B cell (primary cell): ENCODE data around the gene KCNF1. TPM values are rescaled to one million over a fixed set of nuclear protein-coding genes. Genes with fewer than 3 reads are reported as not detected.

Experiments used
- ATAC-seq: fragments of 200-7000 bp; cut with Tn5 transposase; one replicate; pipeline ENCODE4 v1.10.0; 2021; ENCODE audit warnings: low read depth, mild to moderate bottlenecking, moderate number of reproducible peaks, moderate library complexity
- CTCF ChIA-PET: fragments of 350-600 bp; sonication (Branson Sonifier 250); formaldehyde crosslinking; loops from one replicate; lab custom pipeline; 2021; ENCODE audit warnings: antibody characterized with exemption, inconsistent platforms; lab: Charles Lee
- POLR2A ChIA-PET: fragments of 350-600 bp; sonication (Branson Sonifier 250); formaldehyde crosslinking; loops from one replicate; lab custom pipeline; 2021; ENCODE audit warnings: antibody characterized with exemption; lab: Charles Lee
- DNase-seq: peaks from one replicate; pipeline ENCODE4 v3.0.0; 2013
- H2AFZ ChIP-seq: 2 replicates; pipeline ENCODE4 v1.6.1; 2012; ENCODE audit warnings: mild to moderate bottlenecking, low read depth, low read length; ENCODE audit not compliant: insufficient read depth, poor library complexity, severe bottlenecking
- H3K27ac ChIP-seq, 2 donors: 1 replicate in 1 of 2; 2 replicates in 1 of 2; pipeline ENCODE4 v1.5.1; 2012 to 2013; ENCODE audit warnings: low read length in 2 of 2, mild to moderate bottlenecking in 2 of 2, moderate library complexity in 1 of 2
- H3K27me3 ChIP-seq, 4 experiments: fragments of 200-600 bp in 1 of 4; sonication (generic) in 1 of 4; replicated peaks in 1 of 4; 1 replicate in 2 of 4; 2 replicates in 2 of 4; pipeline versions ENCODE4 v1.6.1 to v1.7.0; 2013 to 2016; ENCODE audit warnings: low read length in 3 of 4, mild to moderate bottlenecking in 2 of 4, mixed read lengths in 1 of 4, moderate library complexity in 1 of 4; ENCODE audit not compliant: insufficient read depth in 4 of 4, control insufficient read depth in 3 of 4; ENCODE audit errors: control extremely low read depth in 1 of 4
- H3K36me3 ChIP-seq, 2 experiments: replicated peaks in 1 of 2; 1 replicate in 1 of 2; 2 replicates in 1 of 2; pipeline versions ENCODE4 v1.6.1 to v1.7.1; 2013; ENCODE audit warnings: low read length in 1 of 2; ENCODE audit not compliant: insufficient read depth in 2 of 2, control insufficient read depth in 1 of 2; ENCODE audit errors: control extremely low read depth in 1 of 2, extremely low read depth in 1 of 2
- H3K4me1 ChIP-seq, 2 donors: fragments of 200-600 bp in 1 of 2; sonication (generic) in 1 of 2; 1 replicate in 1 of 2; 2 replicates in 1 of 2; pipeline versions ENCODE4 v1.5.1 to v1.6.1; 2013 to 2017; ENCODE audit warnings: low read length in 2 of 2; ENCODE audit not compliant: control insufficient read depth in 2 of 2, insufficient read depth in 2 of 2
- H3K4me2 ChIP-seq: replicated peaks from 2 replicates; pipeline ENCODE3; 2012; ENCODE audit warnings: mild to moderate bottlenecking, low read depth, low read length; ENCODE audit not compliant: poor library complexity, severe bottlenecking
- H3K4me3 ChIP-seq, 5 experiments: fragments of 200-600 bp in 1 of 5; sonication (generic) in 1 of 5; 1 replicate in 3 of 5; 2 replicates in 2 of 5; pipeline versions ENCODE4 v1.5.1 to v1.7.0; 2011 to 2016; ENCODE audit warnings: low read length in 4 of 5, mild to moderate bottlenecking in 4 of 5, low read depth in 2 of 5, control low read depth in 1 of 5, moderate library complexity in 1 of 5; ENCODE audit not compliant: insufficient read depth in 1 of 5; ENCODE audit errors: control extremely low read depth in 1 of 5, extremely low read depth in 1 of 5
- H3K79me2 ChIP-seq: fragments of 200-600 bp; sonication (generic); one replicate; pipeline ENCODE4 v1.6.0; 2016; ENCODE audit warnings: low read length; ENCODE audit not compliant: control insufficient read depth, insufficient read depth
- H3K9ac ChIP-seq: fragments of 200-600 bp; sonication (generic); 2 replicates; pipeline ENCODE4 v1.6.1; 2017; ENCODE audit warnings: mild to moderate bottlenecking, low read length, moderate library complexity
- H3K9me3 ChIP-seq, 3 donors: one replicate each; pipeline versions ENCODE4 v1.6.1 to v1.7.1; 2013; ENCODE audit warnings: low read length in 2 of 3; ENCODE audit not compliant: control insufficient read depth in 2 of 3, insufficient read depth in 1 of 3; ENCODE audit errors: control extremely low read depth in 1 of 3
- H4K20me1 ChIP-seq: 2 replicates; pipeline ENCODE4 v1.6.0; 2012; ENCODE audit warnings: mild to moderate bottlenecking, low read length; ENCODE audit not compliant: insufficient read depth, control insufficient read depth, poor library complexity, severe bottlenecking
- H3K27ac Mint-ChIP-seq: one replicate; pipeline ENCODE4 v1.8.0; 2021; ENCODE audit warnings: mixed read lengths
- H3K27me3 Mint-ChIP-seq: one replicate; pipeline ENCODE4 v1.8.0; 2021; ENCODE audit warnings: mixed read lengths
- H3K4me1 Mint-ChIP-seq: one replicate; pipeline ENCODE4 v1.8.0; 2021; ENCODE audit warnings: mixed read lengths
- H3K4me3 Mint-ChIP-seq: one replicate; pipeline ENCODE4 v1.8.0; 2021; ENCODE audit warnings: mixed read lengths
- H3K9me3 Mint-ChIP-seq: one replicate; pipeline ENCODE4 v1.8.0; 2022; ENCODE audit warnings: mixed read lengths; ENCODE audit not compliant: insufficient read depth
- EZH2 ChIP-seq: IDR thresholded peaks from 2 replicates; pipeline ENCODE4 v1.6.1; 2012; ENCODE audit warnings: borderline replicate concordance, low read depth, mild to moderate bottlenecking, moderate library complexity, low read length; ENCODE audit not compliant: insufficient read depth, poor library complexity, severe bottlenecking
- WGBS: methylation state at CpG from one replicate; pipeline ENCODE4 v1.1.5; 2013; ENCODE audit warnings: missing lambda C conversion rate; ENCODE audit not compliant: insufficient coverage; 5-methylcytosine and 5-hydroxymethylcytosine counted together
- intact Hi-C: fragments of 100-400 bp; cut with micrococcal nuclease; formaldehyde crosslinking; loops from one replicate; pipeline ENCODE4 v1.10.0; 2022
- polyA plus RNA-seq: library from polyadenylated mRNA; depleted of rRNA; stranded (reverse); fragments of >200 nt; gene quantifications from 2 replicates; pipeline ENCODE4 v1.2.3, GENCODE V29; 2012
- total RNA-seq, 2 donors: library from RNA; stranded (reverse); fragments of 120-200 nt in 1 of 2; gene quantifications; 1 replicate in 1 of 2; 2 replicates in 1 of 2; pipeline versions ENCODE4 v1.2.3 to v1.2.4, GENCODE V29; 2013 to 2022
- TF ChIP-seq, protein P1 (sequence below): fragments of 200-600 bp; IDR thresholded peaks from one replicate; pipeline ENCODE4 v1.8.0; 2022; ENCODE audit warnings: antibody characterized with exemption, mild to moderate bottlenecking

KCNF1 gene
- total and polyA plus RNA-seq, 2 donors (not counting 1 experiment from before 2014, with no cell fraction given) = not detected

DNA sequence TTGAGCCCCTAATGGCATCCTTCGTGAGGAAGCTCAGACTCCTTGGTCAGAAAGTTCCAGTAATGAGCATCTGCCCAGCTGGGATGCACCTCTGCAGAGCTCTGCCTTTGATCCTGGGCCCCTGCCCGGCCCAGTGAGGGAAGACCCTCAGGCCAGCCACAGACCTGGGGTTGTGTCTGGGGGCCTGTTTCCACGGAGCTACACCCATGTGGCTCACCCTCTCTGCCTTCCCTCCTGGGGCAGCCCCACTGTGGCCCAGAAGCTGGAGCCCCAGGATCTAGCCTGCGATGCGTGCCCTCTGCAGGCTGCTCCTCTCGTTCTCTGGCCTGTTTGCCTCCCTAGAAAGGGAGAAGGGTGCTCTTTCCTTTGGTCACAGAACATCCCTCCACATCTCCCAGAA, 9.8 kb downstream of the KCNF1 start:
- POLR2A ChIA-PET = no interaction called here
- Mint-ChIP-seq H3K9me3 (no peaks in the 10 kb centered on the region), H3K4me3 (no peak overlapping the region), H3K27me3 (peaks cover 23% of the 10 kb centered on the region), H3K4me1 (no peaks in the 10 kb centered on the region), H3K27ac (no peak overlapping the region)
- H2AFZ ChIP-seq = no peak overlapping the region
- H3K27ac ChIP-seq = no peak overlapping the region
- H4K20me1 ChIP-seq = no peaks in the 10 kb centered on the region
- no peak for TF ChIP-seq EZH2
- TF ChIP-seq, protein P1, sequence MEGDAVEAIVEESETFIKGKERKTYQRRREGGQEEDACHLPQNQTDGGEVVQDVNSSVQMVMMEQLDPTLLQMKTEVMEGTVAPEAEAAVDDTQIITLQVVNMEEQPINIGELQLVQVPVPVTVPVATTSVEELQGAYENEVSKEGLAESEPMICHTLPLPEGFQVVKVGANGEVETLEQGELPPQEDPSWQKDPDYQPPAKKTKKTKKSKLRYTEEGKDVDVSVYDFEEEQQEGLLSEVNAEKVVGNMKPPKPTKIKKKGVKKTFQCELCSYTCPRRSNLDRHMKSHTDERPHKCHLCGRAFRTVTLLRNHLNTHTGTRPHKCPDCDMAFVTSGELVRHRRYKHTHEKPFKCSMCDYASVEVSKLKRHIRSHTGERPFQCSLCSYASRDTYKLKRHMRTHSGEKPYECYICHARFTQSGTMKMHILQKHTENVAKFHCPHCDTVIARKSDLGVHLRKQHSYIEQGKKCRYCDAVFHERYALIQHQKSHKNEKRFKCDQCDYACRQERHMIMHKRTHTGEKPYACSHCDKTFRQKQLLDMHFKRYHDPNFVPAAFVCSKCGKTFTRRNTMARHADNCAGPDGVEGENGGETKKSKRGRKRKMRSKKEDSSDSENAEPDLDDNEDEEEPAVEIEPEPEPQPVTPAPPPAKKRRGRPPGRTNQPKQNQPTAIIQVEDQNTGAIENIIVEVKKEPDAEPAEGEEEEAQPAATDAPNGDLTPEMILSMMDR = no peak
- 69% methylated on average over 3 of the region's 6 CpGs for WGBS
- no peak for ATAC-seq
- H3K9ac ChIP-seq = no peak overlapping the region
- H3K79me2 ChIP-seq = no peaks in the 10 kb centered on the region
- H3K4me1 ChIP-seq = no peaks in the 10 kb centered on the region
- intact Hi-C loops = no loop called here
- CTCF ChIA-PET = no interaction called here
- no peaks in the 10 kb centered on the region for H3K9me3 ChIP-seq
- H3K27me3 ChIP-seq = no peaks in the 10 kb centered on the region
- H3K36me3 ChIP-seq = no peaks in the 10 kb centered on the region
- no peak overlapping the region for H3K4me3 ChIP-seq
- no peak for DNase-seq
- no peak overlapping the region for H3K4me2 ChIP-seq

DNA sequence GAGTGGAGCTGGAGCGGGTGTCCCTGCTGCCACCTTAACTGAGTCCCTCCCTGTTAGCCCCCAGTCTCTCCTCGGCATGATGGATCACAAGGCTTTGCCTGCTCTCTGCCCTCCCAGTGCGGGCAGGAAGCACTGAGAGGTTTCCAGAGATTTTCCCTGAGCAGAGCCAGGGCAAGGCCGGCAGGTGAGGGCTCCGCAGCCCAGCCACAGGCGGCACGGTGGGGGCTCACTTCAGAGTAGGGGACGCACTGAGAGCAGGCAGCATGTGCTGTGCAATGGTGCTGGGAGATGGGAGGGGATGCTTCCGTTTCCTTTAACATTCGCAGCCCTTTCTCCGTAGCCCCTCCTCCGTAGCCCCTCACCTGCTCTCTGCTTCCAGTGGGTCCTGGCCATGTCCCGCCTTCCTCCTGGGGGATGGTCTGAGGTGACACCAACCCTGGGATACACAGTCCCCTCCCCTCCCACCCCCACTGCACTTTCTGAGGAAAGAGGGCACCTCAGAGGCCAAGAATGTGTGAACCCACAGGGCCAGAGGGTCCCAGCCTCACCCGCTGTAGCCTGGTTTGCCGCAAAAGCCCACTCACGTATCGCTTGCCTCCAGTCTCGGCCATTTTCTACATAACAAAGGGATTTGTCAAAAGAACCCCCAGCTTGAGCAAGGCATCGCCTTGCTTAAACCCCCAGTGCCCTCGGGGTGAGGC, 10.7 kb downstream of the KCNF1 start:
- H3K4me1 Mint-ChIP-seq = no peaks in the 10 kb centered on the region
- H3K79me2 ChIP-seq = no peaks in the 10 kb centered on the region
- H3K4me1 ChIP-seq = no peaks in the 10 kb centered on the region
- H3K27ac ChIP-seq = no peak overlapping the region
- no peaks in the 10 kb centered on the region for H3K9me3 ChIP-seq
- H3K27me3 ChIP-seq = no peaks in the 10 kb centered on the region
- no peak overlapping the region for H3K4me3 Mint-ChIP-seq
- TF ChIP-seq, protein P1 = no peak
- TF ChIP-seq EZH2 = no peak
- DNase-seq = no peak
- H3K27me3 Mint-ChIP-seq = peaks cover 16% of the 10 kb centered on the region
- no peak overlapping the region for H3K27ac Mint-ChIP-seq
- WGBS = 83% methylated on average over 15 of the region's 20 CpGs
- no peak for ATAC-seq
- POLR2A ChIA-PET = no interaction called here
- no peaks in the 10 kb centered on the region for H3K36me3 ChIP-seq
- intact Hi-C loops = no loop called here
- no peaks in the 10 kb centered on the region for H3K9me3 Mint-ChIP-seq
- H4K20me1 ChIP-seq = no peaks in the 10 kb centered on the region
- H3K9ac ChIP-seq = no peak overlapping the region
- CTCF ChIA-PET = no interaction called here
- H3K4me2 ChIP-seq = no peak overlapping the region
- H2AFZ ChIP-seq = no peak overlapping the region
- no peak overlapping the region for H3K4me3 ChIP-seq
